Aorta (tissue), 5 donors: Measurements from ENCODE around the gene EDIL3. TPM values are rescaled to one million over a fixed set of nuclear protein-coding genes. Genes with fewer than 3 reads are reported as not detected.

ENCODE experiments used
- ATAC-seq: fragments of 200-7000 bp; cut with Tn5 transposase; one replicate; pipeline ENCODE4 v1.9.1; 2022; ENCODE audit warnings: moderate library complexity; ENCODE audit not compliant: low FRiP score
- DNase-seq, 2 donors: peaks; one replicate each; pipeline ENCODE4 v3.0.0-alpha.2; 2020
- H3K27ac ChIP-seq, 2 donors: one replicate each; pipeline ENCODE4 v1.5.1; 2013; ENCODE audit warnings: low read length in 2 of 2, mild to moderate bottlenecking in 2 of 2, moderate library complexity in 2 of 2, control low read depth in 1 of 2, inconsistent platforms in 1 of 2, low read depth in 1 of 2
- H3K27me3 ChIP-seq, 2 donors: one replicate each; pipeline ENCODE4 v1.6.1; 2013; ENCODE audit warnings: control low read depth in 1 of 2, low read length in 1 of 2, mild to moderate bottlenecking in 1 of 2, moderate library complexity in 1 of 2; ENCODE audit not compliant: insufficient read depth in 2 of 2, control insufficient read depth in 1 of 2
- H3K36me3 ChIP-seq, 2 donors: one replicate each; pipeline ENCODE4 v1.6.1; 2013; ENCODE audit warnings: control low read depth in 1 of 2, low read length in 1 of 2, mild to moderate bottlenecking in 1 of 2; ENCODE audit not compliant: insufficient read depth in 2 of 2, control insufficient read depth in 1 of 2
- H3K4me1 ChIP-seq, 2 donors: one replicate each; pipeline ENCODE4 v1.6.1; 2013; ENCODE audit warnings: low read length in 2 of 2, control low read depth in 1 of 2, mild to moderate bottlenecking in 1 of 2, moderate library complexity in 1 of 2; ENCODE audit not compliant: insufficient read depth in 2 of 2, control insufficient read depth in 1 of 2
- H3K4me3 ChIP-seq, 2 donors: one replicate each; pipeline ENCODE4 v1.5.1; 2013; ENCODE audit warnings: low read length in 2 of 2, control low read depth in 1 of 2, mild to moderate bottlenecking in 1 of 2
- H3K9me3 ChIP-seq: one replicate; pipeline ENCODE4 v1.6.1; 2013; ENCODE audit warnings: mild to moderate bottlenecking, low read length; ENCODE audit not compliant: control insufficient read depth
- whole genome bisulfite sequencing, 2 donors: extraction: QIAGEN DNeasy Blood & Tissue Kit; methylation state at CpG; one replicate each; pipeline ENCODE4 v1.1.7; 2013; 5-methylcytosine and 5-hydroxymethylcytosine counted together
- intact Hi-C, 2 donors: fragments of 100-400 bp; cut with DNase I; formaldehyde crosslinking; loops; one replicate each; pipeline versions ENCODE4 v1.14.2 to v1.15.0; 2022
- polyA plus RNA-seq, 2 donors: library from polyadenylated mRNA; stranded (reverse); fragments of 200-250 nt; gene quantifications; one replicate each; pipeline ENCODE4 v1.2.3, GENCODE V29; 2013
- total RNA-seq, 2 donors: library from RNA; stranded (reverse); fragmentation: NEBNext Ultra II Directional; extraction: Animal tissue kit (Norgen Biotek cat#: 25700); gene quantifications; one replicate each; pipeline ENCODE4 v1.2.1, GENCODE V29; 2021
- donor health status: healthy with polysubstance abuse.
- donor health status: Bipolar disorder and iron deficiency.
- donor health status: DM: no; HTN: no; CAD: no.
- donor health status: DM: no; HTN: no; CAD: no.
- donor health status: DM: yes; HTN: yes; CAD: no.

EDIL3 gene
- total and polyA plus RNA-seq, 4 donors, result 50.0 to 205 (median 122) TPM

GRCh38 chr5:84265739-84266550 is 118.7 kb downstream of the EDIL3 start:
- H3K27me3 ChIP-seq, result no peaks in the 10 kb centered on the region
- DNase-seq (no peak), ATAC-seq (no peak)
- no peaks in the 10 kb centered on the region for H3K4me1 ChIP-seq
- no peak overlapping the region for H3K4me3 ChIP-seq
- intact Hi-C loops, result no loop called here
- H3K27ac ChIP-seq, result no peak overlapping the region
- 85 to 91% methylated on average over 3 of the region's 3 CpGs for WGBS, 2 donors
- no peaks in the 10 kb centered on the region for H3K9me3 ChIP-seq
- H3K36me3 ChIP-seq, result no peaks in the 10 kb centered on the region

GRCh38 chr5:84265130-84265529 is 119.5 kb downstream of the EDIL3 start:
- no peaks in the 10 kb centered on the region for H3K4me1 ChIP-seq
- WGBS, 2 donors, result 65 to 77% methylated on average over 2 of the region's 2 CpGs
- H3K27ac ChIP-seq, result no peak overlapping the region
- DNase-seq, result no peak
- H3K36me3 ChIP-seq, result no peaks in the 10 kb centered on the region
- no peaks in the 10 kb centered on the region for H3K27me3 ChIP-seq
- H3K4me3 ChIP-seq, result no peak overlapping the region
- intact Hi-C loops, result no loop called here
- no peak for ATAC-seq
- no peaks in the 10 kb centered on the region for H3K9me3 ChIP-seq

GRCh38 chr5:84260939-84261338 is 123.7 kb downstream of the EDIL3 start:
- Histone ChIP-seq H3K9me3 (no peaks in the 10 kb centered on the region), H3K36me3 (no peaks in the 10 kb centered on the region), H3K4me1 (no peaks in the 10 kb centered on the region), H3K4me3 (no peak overlapping the region), H3K27ac (no peak overlapping the region), H3K27me3 (no peaks in the 10 kb centered on the region)
- DNase-seq (no peak), ATAC-seq (no peak)
- WGBS, 2 donors, result 98% methylated on average over 1 of the region's 1 CpG
- intact Hi-C loops, result no loop called here

- H3K9me3 ChIP-seq, result no peaks in the 10 kb centered on the region
- no peak for ATAC-seq
- 80 to 88% methylated on average over 1 of the region's 1 CpG for WGBS, 2 donors
- no peaks in the 10 kb centered on the region for H3K36me3 ChIP-seq
- intact Hi-C loops, result no loop called here
- DNase-seq, result no peak
- H3K4me1 ChIP-seq, result no peaks in the 10 kb centered on the region
- no peaks in the 10 kb centered on the region for H3K27me3 ChIP-seq
- H3K4me3 ChIP-seq, result no peak overlapping the region
- H3K27ac ChIP-seq, result no peak overlapping the region
These were observed 124.5 kb downstream of the EDIL3 start for GRCh38 chr5:84260140-84260539.

DNA sequence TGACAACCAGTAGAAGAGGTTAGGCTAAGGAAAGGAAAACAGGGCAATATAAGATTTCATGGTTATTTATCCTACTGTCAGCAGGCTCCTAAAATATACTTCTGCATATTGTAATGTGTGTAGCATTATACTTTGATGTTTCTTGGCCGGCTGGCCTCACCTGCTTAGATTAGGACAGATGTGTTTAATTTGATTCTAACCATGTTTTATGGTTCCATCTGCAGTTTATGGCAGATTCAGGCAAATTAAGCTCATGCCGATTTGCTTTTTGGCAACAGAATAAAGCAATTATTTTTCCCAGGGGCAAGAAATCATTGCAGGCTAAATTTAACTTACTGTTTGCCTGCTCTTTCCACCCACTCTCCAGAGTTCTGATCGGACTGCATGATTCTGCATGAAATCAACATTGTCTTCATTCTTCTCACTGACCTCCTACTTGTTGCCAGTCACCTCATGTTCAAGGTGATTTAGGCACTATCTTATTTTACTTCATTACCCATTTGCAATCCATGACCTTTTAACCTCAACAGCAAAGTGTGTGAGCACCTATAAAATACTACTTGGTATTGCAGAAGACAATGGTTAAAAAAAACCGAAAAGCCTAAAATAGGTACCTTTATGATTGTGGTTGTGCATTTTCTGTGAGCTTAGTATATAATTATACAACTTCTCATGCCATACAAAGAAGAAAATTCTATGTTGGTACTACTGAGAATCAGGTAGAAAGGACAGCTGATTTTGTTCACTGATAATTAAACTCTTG is 125.2 kb downstream of the EDIL3 start:
- Histone ChIP-seq H3K4me3 (no peak overlapping the region), H3K9me3 (no peaks in the 10 kb centered on the region), H3K36me3 (no peaks in the 10 kb centered on the region), H3K4me1 (no peaks in the 10 kb centered on the region), H3K27ac (no peak overlapping the region), H3K27me3 (no peaks in the 10 kb centered on the region)
- intact Hi-C loops, result loop anchor here in 1 of 2 donors (10.0 kb wide), 2 partner anchors 335 to 535 kb away; partner anchors contain the start of gene HAPLN1
- ATAC-seq (no peak), DNase-seq (no peak)
- WGBS, 2 donors, result 58 to 60% methylated on average over 4 of the region's 4 CpGs

GRCh38 chr5:84257061-84257460 is 127.6 kb downstream of the EDIL3 start:
- intact Hi-C loops, result loop anchor here in 1 of 2 donors (10.0 kb wide), 2 partner anchors 332 to 532 kb away; partner anchors contain the start of gene HAPLN1

GRCh38 chr5:84255315-84255714 is 129.4 kb downstream of the EDIL3 start:
- H3K27ac ChIP-seq, result no peak overlapping the region
- no peaks in the 10 kb centered on the region for H3K27me3 ChIP-seq
- no peak overlapping the region for H3K4me3 ChIP-seq
- DNase-seq (no peak), ATAC-seq (no peak)
- no peaks in the 10 kb centered on the region for H3K36me3 ChIP-seq
- no peaks in the 10 kb centered on the region for H3K4me1 ChIP-seq
- intact Hi-C loops, result loop anchor here in 1 of 2 donors (10.0 kb wide), 2 partner anchors 331 to 531 kb away; partner anchors contain the start of gene HAPLN1
- H3K9me3 ChIP-seq, result no peaks in the 10 kb centered on the region

More at GRCh38 chr5:84257061-84257460, 127.6 kb downstream of the EDIL3 start:
- Histone ChIP-seq H3K4me1 (no peaks in the 10 kb centered on the region), H3K27ac (no peak overlapping the region), H3K36me3 (no peaks in the 10 kb centered on the region), H3K9me3 (no peaks in the 10 kb centered on the region), H3K4me3 (no peak overlapping the region), H3K27me3 (no peaks in the 10 kb centered on the region)
- ATAC-seq (no peak), DNase-seq (no peak)
- 70 to 80% methylated on average over 2 of the region's 2 CpGs for WGBS, 2 donors

DNA sequence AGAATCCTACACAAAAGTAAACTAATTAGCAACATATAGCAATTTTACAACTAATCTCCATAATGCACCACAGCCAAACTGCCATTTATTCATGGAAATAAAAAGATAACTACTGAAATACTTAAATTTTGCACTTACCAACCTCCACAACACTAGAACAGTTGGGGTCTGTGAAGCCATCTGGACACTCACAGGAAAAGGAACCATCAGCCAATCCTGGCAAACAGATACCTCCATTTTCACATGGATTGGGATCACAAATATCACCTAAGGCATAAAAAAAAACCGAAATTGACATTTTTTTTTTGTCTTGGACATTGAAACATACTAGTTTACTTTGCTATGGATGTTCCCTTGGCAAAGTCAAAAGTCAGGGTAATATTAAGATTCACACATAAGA is 130.7 kb downstream of the EDIL3 start:
- DNase-seq (no peak), ATAC-seq (no peak)
- Histone ChIP-seq H3K36me3 (no peaks in the 10 kb centered on the region), H3K4me3 (no peak overlapping the region), H3K9me3 (no peaks in the 10 kb centered on the region), H3K4me1 (no peaks in the 10 kb centered on the region), H3K27me3 (no peaks in the 10 kb centered on the region), H3K27ac (no peak overlapping the region)
- WGBS, 2 donors, result 88 to 97% methylated on average over 1 of the region's 1 CpG
- intact Hi-C loops, result loop anchor here in 1 of 2 donors (10.0 kb wide), 2 partner anchors 329 to 529 kb away; partner anchors contain the start of gene HAPLN1
